NCI-H2081 (cell line): ENCODE data around the gene TSHZ2.
"Not testable (repeated sequence)": the region's sequence is repeated elsewhere in the genome, so short reads cannot be mapped to it uniquely, and the experiment has no call there.

Experiments
- DNase-seq, 2 experiments: peaks; one replicate each; lab custom pipeline; 2025; lab: John Stamatoyannopoulos, UW

Gene TSHZ2

DNA sequence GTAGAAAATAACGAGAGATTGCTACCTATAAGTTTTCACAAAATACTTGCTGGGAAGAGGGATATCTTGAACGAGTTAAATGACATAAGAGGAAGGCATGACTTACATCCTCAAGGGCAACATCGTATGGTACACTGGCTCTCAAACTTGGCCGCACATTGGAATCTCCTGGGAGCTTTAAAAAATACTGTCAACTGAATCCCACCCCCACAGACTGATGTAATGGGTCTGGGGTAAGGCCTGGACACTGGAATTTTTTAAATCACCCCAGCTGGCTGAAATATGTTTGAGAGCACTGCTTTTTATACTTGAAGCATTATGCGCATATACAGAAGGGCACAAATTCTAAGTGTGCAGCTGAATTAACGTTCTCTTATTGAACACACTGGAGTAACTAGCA, 8.0 kb upstream of the TSHZ2 start:
- no peak for DNase-seq

DNA sequence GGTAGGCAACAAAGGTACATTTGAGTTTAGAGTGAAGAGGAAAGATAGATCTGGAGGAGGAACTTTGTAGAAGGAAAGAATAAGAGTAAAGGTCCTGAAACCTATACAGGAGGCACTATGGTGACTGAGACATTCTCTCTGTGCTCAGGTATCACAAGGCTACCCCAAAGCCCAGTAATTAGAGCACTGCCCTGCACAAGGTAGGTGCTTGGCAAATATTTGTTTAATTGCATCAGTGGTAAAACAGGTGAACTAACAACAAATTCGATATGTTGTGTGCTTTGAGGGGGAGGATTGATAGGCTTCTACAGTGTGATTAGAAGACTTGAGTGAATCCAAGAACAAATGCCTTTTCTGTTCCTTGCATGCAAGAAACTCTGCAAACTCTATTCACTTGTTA, 6.8 kb upstream of the TSHZ2 start:
- DNase-seq, result peak in 1 of 2 experiments; percentile 41

DNA sequence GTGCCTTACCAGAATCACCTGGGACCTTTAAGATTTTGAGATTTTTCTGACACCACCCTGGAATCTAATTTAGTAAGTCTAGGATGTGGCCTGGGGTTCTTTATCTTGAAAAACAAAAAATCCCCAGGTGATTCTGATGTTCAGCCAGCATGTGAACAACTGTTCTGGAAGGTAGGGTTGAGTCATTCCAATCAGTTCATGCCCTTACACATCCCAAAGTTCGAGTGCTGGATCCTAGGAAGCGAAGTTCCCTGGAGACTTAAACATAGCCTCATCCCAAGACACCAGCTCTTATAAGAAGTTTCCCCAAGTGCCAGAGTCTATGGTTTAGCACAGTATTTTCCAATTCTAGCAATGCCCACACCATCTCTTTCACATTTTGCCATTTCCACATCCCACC, 6.3 kb upstream of the TSHZ2 start:
- DNase-seq, result no peak

DNA sequence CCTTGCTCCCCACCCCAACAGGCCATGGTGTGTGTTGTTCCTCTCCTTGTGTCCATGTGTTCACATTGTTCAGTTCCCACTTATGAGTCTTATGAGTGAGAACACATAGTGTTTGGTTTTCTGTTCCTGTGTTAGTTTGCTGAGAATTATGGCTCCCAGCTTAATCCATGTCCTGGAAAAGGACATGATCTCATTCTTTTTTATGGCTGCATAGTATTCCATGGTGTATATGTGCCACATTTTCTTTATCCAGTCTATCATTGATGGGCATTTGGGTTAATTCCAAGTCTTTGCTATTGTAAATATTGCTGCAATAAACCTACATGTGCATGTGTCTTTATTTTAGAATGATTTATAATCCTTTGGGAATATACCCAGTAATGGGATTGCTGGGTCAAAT, 5.6 kb upstream of the TSHZ2 start:
- not testable (repeated sequence) for DNase-seq

DNA sequence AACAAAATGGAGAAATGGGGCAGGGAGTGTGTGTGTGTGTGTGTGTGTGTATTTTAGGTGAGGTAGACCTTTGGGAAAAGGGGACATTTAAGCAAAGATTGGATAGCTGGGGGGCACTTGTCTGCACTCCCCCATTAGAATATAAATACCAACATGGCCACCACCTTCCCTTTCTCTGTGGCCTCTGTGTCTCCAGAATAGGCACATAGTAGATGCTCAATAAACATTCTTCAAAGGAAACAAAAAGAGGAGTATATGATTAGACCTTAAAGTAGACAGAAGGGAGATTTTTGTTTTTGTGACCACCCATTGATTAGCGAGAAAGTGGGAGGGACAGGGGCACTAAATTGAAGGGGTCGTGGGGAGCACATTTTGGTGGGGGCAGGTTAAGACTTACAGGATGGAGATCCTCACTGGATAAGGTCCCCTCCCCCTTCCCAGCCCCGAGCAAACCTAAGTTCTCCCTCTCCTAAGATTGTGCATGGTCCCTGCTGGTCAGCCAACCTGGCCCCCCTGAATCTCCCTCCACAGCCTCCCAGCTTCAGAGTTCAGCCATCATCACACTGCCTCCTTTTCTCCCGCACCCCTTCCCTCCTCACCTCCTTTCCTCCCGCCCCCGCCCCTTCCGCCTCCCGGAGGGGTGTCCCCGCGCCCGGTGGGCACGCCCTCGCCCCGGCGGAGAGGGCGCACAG, 514 bp upstream of the TSHZ2 start:
- DNase-seq, result no peak

GRCh38 chr20:52972965-52973819, 1.0 kb downstream of the TSHZ2 start:
- peak in 1 of 2 experiments; percentile 19 for DNase-seq

- no peak for DNase-seq
Observed at GRCh38 chr20:52974179-52974594, 2.0 kb downstream of the TSHZ2 start.

GRCh38 chr20:52975029-52975732, 3.0 kb downstream of the TSHZ2 start:
- DNase-seq, result no peak

DNA sequence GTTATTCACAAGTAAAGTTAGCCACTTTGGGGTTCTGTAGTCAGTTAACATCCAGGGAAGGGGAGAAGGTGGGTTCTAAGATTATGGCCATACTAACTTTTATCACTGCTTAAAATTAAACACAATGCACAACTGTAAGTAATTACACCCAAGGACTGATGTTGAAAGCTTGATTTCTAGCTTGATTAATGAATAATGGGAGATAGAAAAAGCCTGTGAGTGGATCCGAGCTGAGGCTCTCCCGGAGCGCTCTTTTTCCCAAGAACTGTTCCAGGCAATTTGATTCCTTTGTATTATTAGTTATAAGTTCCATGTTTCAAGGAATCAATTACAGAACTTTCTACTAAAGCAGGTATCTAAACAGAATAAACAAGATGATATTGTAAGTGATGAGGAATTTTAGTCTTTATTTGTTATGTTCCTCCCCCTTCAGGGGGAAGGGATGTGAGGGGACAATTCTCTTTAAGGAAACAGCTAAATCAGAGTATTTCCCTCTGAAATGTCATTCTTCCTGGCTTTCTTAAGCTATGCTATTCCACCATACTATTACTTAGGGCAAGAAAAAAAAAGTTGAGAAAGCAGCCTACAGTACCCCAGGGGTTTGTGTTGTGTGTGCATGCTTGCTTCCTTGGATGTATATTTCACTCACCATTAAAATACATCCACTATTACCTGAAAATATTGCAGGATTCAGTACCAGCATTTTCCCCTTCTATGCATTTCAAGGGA, 3.8 kb downstream of the TSHZ2 start:
- no peak for DNase-seq

- DNase-seq, result no peak
Observed at GRCh38 chr20:52978851-52979250, 6.7 kb downstream of the TSHZ2 start.

DNA sequence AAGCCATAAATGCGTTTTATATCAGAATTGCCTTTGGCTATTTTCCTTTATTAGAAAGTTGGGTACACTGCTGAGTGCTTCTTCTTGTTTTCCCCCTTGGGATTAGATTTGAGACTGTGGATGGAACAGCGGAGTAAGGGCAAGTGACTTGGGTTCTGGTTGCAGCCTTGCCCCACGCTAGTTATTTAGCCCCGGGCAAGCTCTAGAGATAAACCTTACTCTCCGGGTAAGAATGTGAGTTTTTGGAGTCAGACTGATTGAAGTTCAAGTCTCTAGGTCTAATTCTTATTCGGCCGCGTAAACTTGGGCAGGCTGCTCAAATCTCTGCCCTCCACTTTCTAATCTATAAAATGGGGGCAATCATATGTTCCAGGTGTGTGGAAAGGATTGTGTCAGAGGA, 8.9 kb downstream of the TSHZ2 start:
- no peak for DNase-seq

DNA sequence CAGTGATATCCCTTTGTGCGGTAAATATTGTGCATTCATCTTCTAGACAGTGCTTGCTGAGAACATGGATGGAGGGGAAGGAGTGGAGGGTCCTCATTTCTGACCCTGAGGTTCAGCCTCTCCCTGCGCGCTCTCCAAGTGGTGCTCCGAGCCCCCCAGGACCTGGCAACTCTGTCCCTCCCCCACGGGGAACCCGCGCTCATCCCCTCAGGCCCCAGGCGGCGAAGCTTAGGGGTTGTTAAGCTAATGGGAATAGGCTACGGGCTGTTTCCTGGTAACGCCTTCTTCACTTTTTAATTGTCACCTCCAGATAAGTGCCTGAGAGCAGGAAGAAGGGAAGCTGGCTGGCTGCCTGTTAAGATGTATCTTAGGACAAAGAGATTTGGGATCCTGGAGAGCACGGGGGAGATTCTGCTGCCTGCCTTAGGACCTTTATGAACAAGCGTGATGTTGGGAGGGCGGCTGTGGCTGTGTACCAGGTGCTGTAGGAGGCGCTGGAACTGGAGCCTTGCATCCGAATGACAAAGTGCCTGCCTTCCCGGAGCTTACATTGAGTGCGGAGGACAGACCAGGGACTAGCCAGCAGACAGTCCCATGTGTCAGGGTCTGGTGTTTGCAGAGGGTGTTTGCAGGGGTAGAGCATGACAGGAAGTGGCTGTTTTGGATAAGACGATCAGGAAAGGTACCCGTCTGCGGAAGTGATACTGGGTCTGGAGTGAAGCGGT, 11.7 kb downstream of the TSHZ2 start:
- DNase-seq, result no peak

DNA sequence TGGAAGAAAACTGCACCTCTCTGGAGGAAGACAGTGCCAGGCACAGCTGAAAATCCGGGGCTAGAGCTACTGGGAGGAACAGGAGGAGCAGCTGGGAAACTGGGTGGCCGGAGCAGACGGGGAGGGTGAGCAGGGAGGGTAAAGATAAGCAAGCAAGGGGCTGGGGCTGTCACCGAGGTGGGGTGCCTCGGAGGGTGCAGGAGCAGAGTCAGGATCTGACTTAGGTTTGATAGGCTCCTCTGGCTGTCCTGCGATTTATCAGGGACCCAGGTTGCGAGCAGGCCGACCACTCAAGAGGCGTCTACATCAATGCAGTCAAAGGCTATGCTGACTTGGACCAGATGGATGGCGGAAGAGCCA, 12.3 kb downstream of the TSHZ2 start:
- no peak for DNase-seq

- no peak for DNase-seq
Observed at GRCh38 chr20:52985687-52986086, 13.5 kb downstream of the TSHZ2 start.

DNA sequence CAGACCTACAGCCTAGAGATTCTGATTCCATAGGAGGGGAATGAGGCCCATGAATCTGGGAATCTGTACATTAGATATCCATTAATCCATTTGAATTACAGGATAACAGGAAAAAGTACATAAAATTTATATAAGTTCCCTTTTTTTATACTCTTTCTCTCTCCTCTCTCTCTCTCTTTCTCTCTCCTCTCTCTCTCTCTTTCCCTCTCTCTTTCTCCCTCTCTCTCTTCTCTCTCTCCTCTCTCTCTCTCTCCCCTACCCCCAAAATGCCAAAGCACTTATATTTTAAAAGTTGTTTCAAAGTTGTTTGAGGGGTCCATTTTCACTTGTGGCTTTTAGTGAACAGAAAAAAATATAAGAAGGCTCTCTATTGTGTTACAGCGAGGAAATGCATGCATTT, 15.1 kb downstream of the TSHZ2 start:
- DNase-seq, result no peak

DNA sequence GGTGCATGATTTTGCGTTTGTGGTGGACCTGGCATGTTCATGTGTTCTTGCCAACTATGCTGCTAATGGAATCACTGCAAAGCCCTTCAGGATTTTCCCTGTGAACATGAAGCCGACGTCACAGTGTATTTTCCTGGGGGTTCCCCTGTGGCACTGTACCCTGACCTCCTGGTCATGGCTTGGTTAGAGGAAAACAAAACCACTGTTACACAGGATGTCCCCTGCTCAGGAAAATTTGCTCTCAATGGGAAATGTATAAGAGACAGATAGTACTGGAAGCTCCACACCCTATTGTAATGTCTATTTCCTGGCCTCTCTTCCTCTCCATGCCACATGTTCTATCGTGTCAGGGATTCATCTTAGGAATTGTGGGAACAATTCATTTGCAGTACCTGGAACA, 19.7 kb downstream of the TSHZ2 start:
- no peak for DNase-seq

- DNase-seq, result no peak
Observed at GRCh38 chr20:52992632-52993031, 20.5 kb downstream of the TSHZ2 start.

DNA sequence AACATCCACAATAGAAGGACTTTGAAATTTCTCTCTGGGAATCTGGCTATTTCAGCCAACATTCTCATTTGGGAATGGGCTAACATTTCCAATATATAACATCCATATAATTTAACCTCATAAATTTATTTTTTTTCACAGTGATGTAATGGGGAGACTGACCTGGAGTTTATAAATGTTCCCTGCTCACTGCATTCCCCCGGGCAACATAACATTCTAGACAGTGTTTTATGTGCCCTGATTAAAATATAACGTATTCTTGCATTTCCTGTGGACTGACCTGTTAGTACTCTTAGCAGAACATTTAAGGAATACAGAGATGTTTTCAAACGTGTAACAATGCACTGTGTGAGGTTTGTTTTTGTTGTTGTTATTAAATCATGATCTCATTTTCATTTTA, 20.9 kb downstream of the TSHZ2 start:
- DNase-seq, result no peak

GRCh38 chr20:52994184-52994970, 22.2 kb downstream of the TSHZ2 start:
- no peak for DNase-seq

DNA sequence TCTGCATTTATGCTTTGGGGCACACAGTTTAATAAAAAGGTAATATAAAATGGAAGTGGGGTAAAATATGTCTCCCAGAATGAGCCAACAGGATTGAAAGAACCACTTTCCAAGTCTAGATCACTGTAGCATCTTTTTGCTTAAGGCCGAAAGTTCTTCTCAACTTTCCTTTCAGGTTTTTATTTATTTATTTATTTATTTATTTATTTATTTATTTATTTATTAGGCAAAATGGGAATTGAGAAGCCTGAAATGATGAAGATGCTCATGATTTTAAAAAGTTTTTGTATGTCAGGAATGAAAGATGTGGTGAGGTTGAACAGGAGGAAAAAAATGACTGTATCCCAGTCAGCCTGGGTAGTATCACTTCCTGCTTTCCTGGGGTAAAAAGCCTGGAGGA, 24.0 kb downstream of the TSHZ2 start:
- no peak for DNase-seq

DNA sequence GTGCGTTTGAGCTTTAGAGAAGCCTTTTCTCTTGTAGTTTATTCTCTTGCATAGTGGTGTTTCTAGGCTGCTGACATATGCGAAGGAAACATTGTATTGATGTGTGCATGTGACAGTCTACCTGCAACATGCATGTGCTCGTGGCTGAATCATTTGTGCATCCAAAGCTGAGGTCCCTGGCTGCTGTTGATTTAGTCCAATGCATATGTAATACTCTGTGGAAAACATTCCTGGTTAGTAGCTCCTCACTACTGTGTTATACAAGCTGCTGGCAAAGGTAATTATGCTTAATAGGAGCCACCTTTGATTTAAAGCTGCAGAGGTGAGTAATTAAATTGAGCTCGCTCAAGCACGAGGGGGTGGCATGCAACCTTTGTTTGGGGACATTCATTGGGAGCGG, 24.5 kb downstream of the TSHZ2 start:
- DNase-seq, result peak in 1 of 2 experiments; percentile 42
